ENCODE measurements around the gene TTC23L.

Gene TTC23L

DNA sequence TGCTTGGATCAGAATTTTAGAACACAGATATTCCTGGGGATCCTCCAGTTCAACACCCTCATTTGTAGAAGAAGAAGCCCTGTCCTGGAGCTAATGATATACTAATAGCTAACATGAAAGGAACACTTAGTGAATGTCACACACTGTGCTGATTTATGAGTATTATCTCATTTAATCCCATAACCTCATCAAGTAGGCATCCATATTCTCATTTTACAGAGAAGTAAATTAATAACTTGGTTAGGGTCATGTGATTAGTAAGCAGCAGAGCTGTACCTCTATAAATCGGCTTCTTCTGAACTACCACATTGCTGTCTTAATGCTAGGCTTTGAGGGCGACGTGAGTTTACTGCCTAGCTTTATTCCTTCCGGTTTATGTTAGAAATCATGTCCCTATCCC lies 6.0 kb downstream of the TTC23L start:
- no peak overlapping the region for H3K4me3 ChIP-seq (replicated peaks in 1 of 2; ENCODE audit: low read depth in 2 of 2, low read length in 2 of 2)
- DNase-seq (ENCODE audit: low read depth in 2 of 2), result no peak
- no peak for TF ChIP-seq CTCF (IDR thresholded peaks at IDR 0.05; ENCODE audit: low read depth, low read length)

GRCh38 chr5:34847056-34847455 lies 8.1 kb downstream of the TTC23L start:
- H3K4me3 ChIP-seq (replicated peaks in 1 of 2; ENCODE audit: low read depth in 2 of 2, low read length in 2 of 2), result no peak overlapping the region
- no peak for TF ChIP-seq CTCF (IDR thresholded peaks at IDR 0.05; ENCODE audit: low read depth, low read length)
- no peak for DNase-seq (ENCODE audit: low read depth in 2 of 2)

DNA sequence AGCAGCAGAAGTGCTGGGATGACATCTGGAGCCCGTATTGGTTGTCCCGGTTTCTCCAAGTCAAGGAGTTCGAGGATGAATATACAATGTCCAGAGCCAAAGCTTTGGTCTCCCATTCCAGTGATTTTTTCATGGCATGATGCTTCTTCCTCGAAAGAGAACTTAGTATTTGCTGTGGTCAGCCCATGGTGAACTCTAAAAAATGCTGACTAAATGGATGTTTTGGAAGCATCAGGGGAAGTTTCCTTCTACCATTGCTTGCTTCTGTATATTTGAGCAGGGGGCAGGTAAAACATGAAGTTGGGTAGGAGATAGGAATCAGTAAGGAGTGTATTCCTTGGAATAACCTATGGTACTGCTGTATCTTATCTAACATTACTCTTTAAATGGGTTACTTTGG lies 8.6 kb downstream of the TTC23L start:
- DNase-seq (ENCODE audit: low read depth in 2 of 2), result no peak
- H3K4me3 ChIP-seq (replicated peaks in 1 of 2; ENCODE audit: low read depth in 2 of 2, low read length in 2 of 2), result no peak overlapping the region
- TF ChIP-seq CTCF (IDR thresholded peaks at IDR 0.05; ENCODE audit: low read depth, low read length), result no peak

- DNase-seq (ENCODE audit: low read depth in 2 of 2), result no peak
- no peak for TF ChIP-seq CTCF (IDR thresholded peaks at IDR 0.05; ENCODE audit: low read depth, low read length)
- no peak overlapping the region for H3K4me3 ChIP-seq (replicated peaks in 1 of 2; ENCODE audit: low read depth in 2 of 2, low read length in 2 of 2)
Observed at GRCh38 chr5:34848230-34848629, 9.3 kb downstream of the TTC23L start.

DNA sequence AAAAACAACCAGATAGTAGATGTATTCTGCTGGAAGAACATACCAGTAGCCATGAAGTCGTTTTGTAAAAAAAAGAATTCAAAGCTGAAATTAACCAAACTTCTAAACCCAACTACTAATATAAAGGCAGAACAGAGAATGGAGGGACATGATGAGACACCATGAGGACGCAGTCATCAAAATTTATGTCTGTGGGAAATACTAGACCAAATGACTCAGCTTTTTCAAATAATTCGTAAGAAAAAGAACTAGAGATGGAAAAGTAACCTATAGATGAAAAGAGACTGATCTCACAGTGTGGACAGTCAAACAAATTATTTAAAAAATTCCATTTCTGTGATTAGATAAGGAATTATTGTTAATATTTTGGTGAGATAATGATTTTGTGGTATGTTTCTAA lies 10.3 kb downstream of the TTC23L start:
- DNase-seq (ENCODE audit: low read depth in 2 of 2), result no peak
- TF ChIP-seq CTCF (IDR thresholded peaks at IDR 0.05; ENCODE audit: low read depth, low read length), result no peak

DNA sequence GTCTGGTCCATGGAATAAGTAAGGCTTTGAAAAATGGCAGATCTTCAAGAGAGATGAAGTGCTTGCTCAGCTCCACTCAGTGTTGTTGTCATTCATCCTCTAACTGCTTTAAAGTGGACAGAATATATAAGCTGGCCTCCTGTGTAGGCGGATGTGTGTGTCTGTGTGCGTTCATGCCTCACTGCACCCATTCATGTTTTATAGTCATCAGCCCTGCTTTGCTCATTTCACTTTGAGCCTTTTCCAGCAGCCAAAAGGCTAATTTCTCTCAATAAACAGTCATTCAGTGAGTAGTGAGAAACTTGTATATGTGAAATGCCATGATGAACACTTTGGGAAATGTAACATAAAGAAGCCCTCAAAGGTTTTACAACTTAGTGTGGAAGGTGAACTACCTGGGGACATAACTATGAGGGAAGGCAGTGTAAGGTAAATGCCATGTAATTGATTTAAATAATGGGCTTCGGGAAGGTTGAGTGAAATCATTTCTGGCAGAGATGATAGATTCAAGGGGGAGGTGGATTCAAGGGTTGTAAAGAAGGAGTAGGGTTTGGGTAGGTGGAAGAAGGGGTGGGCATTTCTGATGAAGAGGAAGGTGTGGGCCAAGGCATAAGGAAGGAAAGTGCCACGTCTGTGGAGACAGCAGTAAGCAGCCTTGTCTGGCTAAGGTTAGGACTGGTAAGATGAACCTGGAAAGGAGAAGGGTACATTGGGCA lies 15.7 kb downstream of the TTC23L start:
- no peak overlapping the region for H3K4me3 ChIP-seq (replicated peaks in 1 of 2; ENCODE audit: low read depth in 2 of 2, low read length in 2 of 2)
- DNase-seq (ENCODE audit: low read depth in 2 of 2), result no peak
- no peak for TF ChIP-seq CTCF (IDR thresholded peaks at IDR 0.05; ENCODE audit: low read depth, low read length)

More for the DNA sequence above, 10.3 kb downstream of the TTC23L start:
- no peak overlapping the region for H3K4me3 ChIP-seq (replicated peaks in 1 of 2; ENCODE audit: low read depth in 2 of 2, low read length in 2 of 2)

DNA sequence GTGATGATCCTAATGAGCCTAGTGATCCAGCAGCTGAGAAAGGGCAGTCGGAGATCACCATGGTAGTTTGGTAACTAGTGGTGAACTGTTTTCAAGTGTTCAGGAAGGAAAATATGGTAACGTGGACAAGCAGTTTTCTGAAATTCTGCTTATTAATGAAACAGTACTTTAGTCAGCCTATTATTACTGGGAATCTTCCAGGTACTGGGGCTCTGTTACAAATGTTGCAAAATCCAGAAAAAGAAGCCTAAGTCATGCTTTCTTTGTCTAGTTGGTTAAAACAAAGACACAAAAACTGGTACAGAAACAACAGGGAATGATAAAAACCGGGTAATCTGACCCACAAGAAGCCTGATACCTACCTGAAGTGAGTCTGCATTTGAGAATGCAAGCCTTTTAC lies 18.2 kb downstream of the TTC23L start:
- DNase-seq (ENCODE audit: low read depth in 2 of 2), result peak in 1 of 2 donors; percentile 53
- TF ChIP-seq CTCF (IDR thresholded peaks at IDR 0.05; ENCODE audit: low read depth, low read length), result no peak
- no peak overlapping the region for H3K4me3 ChIP-seq (replicated peaks in 1 of 2; ENCODE audit: low read depth in 2 of 2, low read length in 2 of 2)
